HepG2 (cell line): ENCODE results near the gene RMI2. TPM values are rescaled to one million over a fixed set of nuclear protein-coding genes. Genes with fewer than 3 reads are reported as not detected.

Experiments
- CBX5 ChIP-seq: sonication (generic); formaldehyde crosslinking; IDR thresholded peaks from 2 replicates; pipeline ENCODE4 v1.4.0; 2020; ENCODE audit warnings: missing genetic modification reagents, borderline replicate concordance
- CEBPB ChIP-seq: IDR thresholded peaks from 2 replicates; pipeline ENCODE4 v1.6.1; 2011; ENCODE audit warnings: low read depth, low read length, improper control_type of control experiment, borderline replicate concordance
- CENPT ChIP-seq: sonication (generic); formaldehyde crosslinking; IDR thresholded peaks from 2 replicates; pipeline ENCODE4 v1.8.0; 2022; ENCODE audit warnings: low read depth, mild to moderate bottlenecking, moderate library complexity, missing genetic modification reagents
- ELF4 ChIP-seq: sonication (generic); formaldehyde crosslinking; IDR thresholded peaks from 2 replicates; pipeline ENCODE4 v1.5.0; 2020; ENCODE audit warnings: missing genetic modification reagents, mild to moderate bottlenecking, moderate library complexity, borderline replicate concordance
- ISX ChIP-seq: sonication (generic); formaldehyde crosslinking; conservative IDR thresholded peaks from 2 replicates; pipeline ENCODE4 v1.5.0; 2020; ENCODE audit warnings: missing genetic modification reagents
- KMT2A ChIP-seq: sonication (generic); formaldehyde crosslinking; IDR thresholded peaks from 2 replicates; pipeline ENCODE4 v1.4.0; 2020; ENCODE audit warnings: missing genetic modification reagents
- MED8 ChIP-seq: sonication (generic); formaldehyde crosslinking; IDR thresholded peaks from 2 replicates; pipeline ENCODE4 v1.8.1; 2023; ENCODE audit warnings: mild to moderate bottlenecking, missing genetic modification reagents; ENCODE audit not compliant: insufficient replicate concordance
- RNF219 ChIP-seq: sonication (generic); formaldehyde crosslinking; IDR thresholded peaks from 2 replicates; pipeline ENCODE4 v1.5.0; 2020; ENCODE audit warnings: mild to moderate bottlenecking, missing genetic modification reagents
- ZBTB4 ChIP-seq: sonication (generic); formaldehyde crosslinking; IDR thresholded peaks from 2 replicates; pipeline ENCODE4 v1.4.0; 2020; ENCODE audit warnings: missing genetic modification reagents, mild to moderate bottlenecking, borderline replicate concordance
- ZGPAT ChIP-seq: IDR thresholded peaks from 2 replicates; pipeline ENCODE4 v1.6.1; 2016; ENCODE audit warnings: mild to moderate bottlenecking
- ZNF281 ChIP-seq: sonication (generic); formaldehyde crosslinking; IDR thresholded peaks from 2 replicates; pipeline ENCODE4 v1.4.0; 2020; ENCODE audit warnings: missing genetic modification reagents, borderline replicate concordance
- ZNF451 ChIP-seq: sonication (generic); formaldehyde crosslinking; IDR thresholded peaks from 2 replicates; pipeline ENCODE4 v1.5.0; 2020; ENCODE audit warnings: mild to moderate bottlenecking, missing genetic modification reagents
- ZNF530 ChIP-seq: sonication (generic); formaldehyde crosslinking; IDR thresholded peaks from 2 replicates; pipeline ENCODE4 v1.5.0; 2020; ENCODE audit warnings: low read depth, mild to moderate bottlenecking, missing genetic modification reagents
- ZNF567 ChIP-seq: sonication (generic); formaldehyde crosslinking; IDR thresholded peaks from 2 replicates; pipeline ENCODE4 v1.8.1; 2023; ENCODE audit warnings: mild to moderate bottlenecking, missing genetic modification reagents, borderline replicate concordance
- ZNF639 ChIP-seq: conservative IDR thresholded peaks from 2 replicates; pipeline ENCODE4 v1.6.1; 2018; ENCODE audit warnings: missing genetic modification reagents
- ZNF766 ChIP-seq: sonication (generic); formaldehyde crosslinking; IDR thresholded peaks from 2 replicates; pipeline ENCODE4 v1.5.0; 2020; ENCODE audit warnings: missing genetic modification reagents, borderline replicate concordance
- polyA plus RNA-seq, 8 experiments: library from polyadenylated mRNA; depleted of rRNA in 3 of 8; stranded (reverse) in 7 of 8; unstranded in 1 of 8; fragments of >200 nt; fragmentation: Illumina TruSeq in 4 of 8; extraction: Trizol in 4 of 8; gene quantifications; 2 replicates each; pipeline versions ENCODE4 v1.2.1 to v1.2.3, GENCODE V29; 2011 to 2016; ENCODE audit warnings: low read depth in 4 of 8, missing spikeins in 1 of 8, mixed read lengths in 1 of 8; ENCODE audit not compliant: insufficient read depth in 1 of 8
- total RNA-seq, 5 experiments: library from RNA; depleted of rRNA; stranded (reverse); fragments of >200 nt; fragmentation: Illumina TruSeq; extraction: Trizol; gene quantifications; 2 replicates each; pipeline ENCODE4 v1.2.3, GENCODE V29; 2016; ENCODE audit warnings: low read depth in 1 of 5

RMI2 gene
- total and polyA plus RNA-seq, 2 of the 13 experiments (the other 11 are each of a cell fraction or from before 2014, with no cell fraction given), result 24.5 to 55.7 TPM

GRCh38 chr16:11345040-11345862 is at the start of gene RMI2 (continued):
- peak; percentile 45; the same call in 1 of the 2 replicates for TF ChIP-seq ZNF281 (CRISPR knock-in tag)
- peak; percentile 94 for TF ChIP-seq ZNF766
- 0 out of 2 replicates have a peak, but pooled peaks have one; percentile 6 for TF ChIP-seq ZNF451 (CRISPR knock-in tag)
- TF ChIP-seq KMT2A, result peak; percentile 93
- peak; percentile 98 for TF ChIP-seq CENPT (CRISPR knock-in tag)
- peak; percentile 75 for TF ChIP-seq ZGPAT
- peak; percentile 65 for TF ChIP-seq ISX
- TF ChIP-seq RNF219 (CRISPR knock-in tag), result no peak
- TF ChIP-seq ELF4 (CRISPR knock-in tag), result no peak; the same call in 1 of the 2 replicates
- no peak; the same call in 1 of the 2 replicates for TF ChIP-seq ZBTB4 (CRISPR knock-in tag)
- no peak for TF ChIP-seq ZNF639 (CRISPR knock-in tag)
- TF ChIP-seq MED8 (CRISPR knock-in tag), result peak; percentile 64
- 0 out of 2 replicates have a peak, but pooled peaks have one; percentile 16 for TF ChIP-seq ZNF567
- no peak for TF ChIP-seq ZNF530 (CRISPR knock-in tag)
- no peak for TF ChIP-seq CEBPB
- no peak for TF ChIP-seq CBX5
